GM12864 (cell line): ENCODE measurements around the gene ADAM8.

ENCODE experiments used
- DNase-seq: peaks from one replicate; pipeline ENCODE4 v3.0.0-alpha.2; 2011; ENCODE audit warnings: low read depth
- H3K4me3 ChIP-seq: 2 replicates; pipeline ENCODE4 v1.5.1; 2011; ENCODE audit warnings: mild to moderate bottlenecking, low read depth, low read length, control low read depth
- TF ChIP-seq, protein P1 (sequence below): IDR thresholded peaks from 2 replicates; pipeline ENCODE4 v1.5.1; 2011; ENCODE audit warnings: low read depth, mild to moderate bottlenecking, moderate library complexity, low read length, control low read depth, inconsistent platforms; ENCODE audit errors: missing control alignments

The ADAM8 gene

GRCh38 chr10:133260895-133261725 is 15.6 kb downstream of the ADAM8 start:
- H3K4me3 ChIP-seq, result peak overlapping the region; percentile 66
- TF ChIP-seq, protein P1, sequence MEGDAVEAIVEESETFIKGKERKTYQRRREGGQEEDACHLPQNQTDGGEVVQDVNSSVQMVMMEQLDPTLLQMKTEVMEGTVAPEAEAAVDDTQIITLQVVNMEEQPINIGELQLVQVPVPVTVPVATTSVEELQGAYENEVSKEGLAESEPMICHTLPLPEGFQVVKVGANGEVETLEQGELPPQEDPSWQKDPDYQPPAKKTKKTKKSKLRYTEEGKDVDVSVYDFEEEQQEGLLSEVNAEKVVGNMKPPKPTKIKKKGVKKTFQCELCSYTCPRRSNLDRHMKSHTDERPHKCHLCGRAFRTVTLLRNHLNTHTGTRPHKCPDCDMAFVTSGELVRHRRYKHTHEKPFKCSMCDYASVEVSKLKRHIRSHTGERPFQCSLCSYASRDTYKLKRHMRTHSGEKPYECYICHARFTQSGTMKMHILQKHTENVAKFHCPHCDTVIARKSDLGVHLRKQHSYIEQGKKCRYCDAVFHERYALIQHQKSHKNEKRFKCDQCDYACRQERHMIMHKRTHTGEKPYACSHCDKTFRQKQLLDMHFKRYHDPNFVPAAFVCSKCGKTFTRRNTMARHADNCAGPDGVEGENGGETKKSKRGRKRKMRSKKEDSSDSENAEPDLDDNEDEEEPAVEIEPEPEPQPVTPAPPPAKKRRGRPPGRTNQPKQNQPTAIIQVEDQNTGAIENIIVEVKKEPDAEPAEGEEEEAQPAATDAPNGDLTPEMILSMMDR, result no peak
- no peak for DNase-seq

- DNase-seq, result no peak
- H3K4me3 ChIP-seq, result no peak overlapping the region
- TF ChIP-seq, protein P1, result no peak
These were observed 17.1 kb downstream of the ADAM8 start for GRCh38 chr10:133259602-133259989.

DNA sequence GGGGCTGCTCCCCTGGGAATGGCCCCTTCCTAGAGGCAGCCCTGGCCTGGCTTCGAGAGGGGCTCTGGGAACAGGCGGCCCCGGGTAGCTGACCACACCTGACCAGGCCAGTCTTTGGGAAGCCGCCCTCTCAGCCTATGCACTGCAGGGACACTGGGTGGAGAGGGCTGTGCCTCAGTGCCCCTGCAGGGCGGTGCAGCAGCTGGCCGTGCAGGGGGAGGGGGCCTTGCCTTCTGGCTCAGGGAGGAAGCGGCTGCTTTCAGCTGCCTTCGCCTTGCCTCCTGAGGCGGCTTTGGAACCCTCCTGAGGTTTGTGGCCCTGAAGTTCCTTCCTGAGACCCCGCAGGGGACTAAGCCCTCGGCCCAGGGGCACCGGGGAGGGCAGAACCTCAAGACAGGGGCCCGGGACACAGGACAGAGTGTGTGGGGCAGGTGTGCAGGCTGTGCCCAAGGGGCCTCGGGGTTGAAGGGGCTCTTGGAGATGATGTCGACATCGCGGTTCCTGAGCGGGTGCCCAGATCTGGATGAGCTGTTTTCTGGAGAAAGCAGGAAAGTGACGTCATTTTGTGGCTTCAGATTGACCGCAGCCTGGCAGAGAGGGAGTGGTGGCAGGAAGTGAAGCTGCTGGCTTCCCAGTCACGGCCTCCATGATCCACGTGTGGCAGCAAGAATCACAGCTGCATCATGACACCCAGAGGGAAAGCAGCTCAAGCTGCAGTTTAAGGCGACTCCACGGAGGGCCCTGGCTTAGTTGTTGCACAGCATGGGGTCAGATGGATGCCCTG is 17.7 kb downstream of the ADAM8 start:
- H3K4me3 ChIP-seq, result no peak overlapping the region
- DNase-seq, result no peak
- TF ChIP-seq, protein P1, result no peak

DNA sequence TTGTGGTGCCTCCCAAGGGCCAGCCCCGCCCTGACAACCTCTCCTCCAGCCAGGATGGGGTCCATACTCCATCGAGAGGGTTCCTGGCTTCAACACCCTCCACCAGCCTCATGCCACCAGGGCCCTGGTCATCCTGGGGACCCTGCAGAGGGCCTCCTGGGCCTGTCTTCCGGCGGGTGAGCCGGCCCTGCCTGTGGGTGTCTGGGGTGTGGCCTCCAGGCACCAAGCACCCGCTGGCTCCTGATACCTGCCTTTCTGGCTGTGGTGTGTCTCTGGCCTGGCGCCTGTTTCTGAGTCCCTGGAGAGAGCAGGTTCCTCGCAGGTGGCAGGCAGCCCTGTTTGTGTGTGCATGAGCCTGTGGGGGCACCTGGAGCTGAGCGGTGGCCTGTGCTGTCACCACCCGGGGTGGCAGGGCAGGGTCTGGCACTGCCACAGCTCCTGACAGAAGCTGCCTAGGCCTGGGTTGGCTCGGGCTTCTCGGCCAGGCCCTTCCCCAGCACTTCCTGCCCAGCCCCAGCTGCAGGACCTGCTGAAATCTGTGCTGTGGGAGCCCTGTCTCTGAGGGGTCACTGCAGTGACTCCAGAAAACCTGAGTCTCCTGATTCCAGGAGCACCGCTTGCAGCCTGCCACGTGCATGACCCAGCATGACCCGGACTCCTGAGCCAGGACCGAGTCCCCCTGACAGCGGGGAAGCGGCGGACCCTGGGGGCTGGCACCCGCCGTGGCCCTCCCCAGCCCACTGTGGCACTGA is 18.4 kb downstream of the ADAM8 start:
- no peak overlapping the region for H3K4me3 ChIP-seq
- TF ChIP-seq, protein P1, result no peak
- no peak for DNase-seq

DNA sequence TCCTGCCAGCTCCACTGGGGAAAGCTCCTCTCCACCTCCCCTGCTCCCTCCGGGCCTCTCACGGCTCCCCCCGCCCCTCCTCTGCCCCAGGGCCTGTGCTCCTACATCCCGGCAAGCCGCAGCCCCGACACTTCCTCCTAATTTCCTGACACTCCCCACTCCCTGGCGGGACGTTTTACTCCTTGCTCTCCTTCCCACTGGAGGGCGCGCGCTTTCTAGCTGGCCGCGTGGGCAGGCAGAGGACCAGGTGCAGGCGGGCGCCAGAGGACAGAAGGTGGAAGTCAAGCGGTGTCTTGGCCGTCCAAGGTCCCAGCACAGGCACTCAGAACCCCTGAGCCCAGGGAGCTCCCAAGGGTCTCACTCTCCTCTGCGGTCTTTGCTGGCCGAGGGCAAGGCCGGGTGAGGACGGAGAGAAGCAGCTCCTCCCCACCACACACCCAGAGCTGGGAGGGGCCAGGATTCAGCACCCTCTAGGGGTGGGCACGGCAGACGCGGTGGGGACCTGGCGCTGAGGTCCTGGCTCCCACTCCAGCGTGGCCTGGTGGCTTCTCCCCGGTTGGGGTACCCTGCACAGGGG is 19.1 kb downstream of the ADAM8 start:
- TF ChIP-seq, protein P1, result peak; percentile 21
- DNase-seq, result no peak
- no peak overlapping the region for H3K4me3 ChIP-seq

GRCh38 chr10:133255323-133255722 is 21.3 kb downstream of the ADAM8 start:
- DNase-seq, result no peak
- TF ChIP-seq, protein P1, result no peak
- no peak overlapping the region for H3K4me3 ChIP-seq
